ENCODE results near the gene MAP2K3.

DNA sequence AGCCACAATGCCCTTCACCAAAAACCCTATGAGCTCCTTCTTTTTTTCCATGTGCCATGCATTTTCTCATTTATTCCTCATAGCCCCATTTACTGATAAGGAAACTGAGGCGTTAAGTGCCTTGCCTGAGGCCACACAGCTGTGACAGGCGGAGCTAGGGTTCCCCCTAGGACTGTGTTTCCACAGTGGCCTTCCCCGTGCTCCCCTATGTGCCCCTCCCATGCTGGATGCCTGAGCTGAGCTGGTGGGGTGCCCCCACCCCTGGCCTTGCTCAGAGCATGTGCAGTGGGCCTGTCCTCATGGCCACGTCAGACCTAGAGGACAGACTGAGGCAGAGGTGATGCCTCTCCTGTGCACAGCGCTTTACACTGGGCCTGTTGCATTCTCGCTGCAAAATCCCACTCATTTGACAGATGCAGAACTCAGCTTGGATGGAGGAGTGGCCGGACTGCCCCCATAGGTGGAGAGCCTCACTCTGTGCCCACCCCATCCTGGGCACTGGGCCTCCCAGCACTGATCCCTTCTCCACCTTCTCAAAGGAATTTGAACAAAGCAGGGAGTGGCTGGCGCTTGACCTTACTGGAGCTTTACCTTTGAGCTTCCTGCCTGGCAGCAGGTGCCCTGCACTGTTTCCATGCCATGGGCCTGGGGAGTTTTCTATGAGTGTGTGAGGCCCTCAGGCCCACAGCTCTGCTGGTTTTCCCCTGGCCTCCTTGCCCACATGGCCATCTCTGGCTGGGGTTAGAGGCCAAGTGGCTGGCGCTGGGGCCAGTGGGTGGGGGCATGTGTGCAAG lies 2.6 kb downstream of the MAP2K3 start:
- TF ChIP-seq, protein P1, sequence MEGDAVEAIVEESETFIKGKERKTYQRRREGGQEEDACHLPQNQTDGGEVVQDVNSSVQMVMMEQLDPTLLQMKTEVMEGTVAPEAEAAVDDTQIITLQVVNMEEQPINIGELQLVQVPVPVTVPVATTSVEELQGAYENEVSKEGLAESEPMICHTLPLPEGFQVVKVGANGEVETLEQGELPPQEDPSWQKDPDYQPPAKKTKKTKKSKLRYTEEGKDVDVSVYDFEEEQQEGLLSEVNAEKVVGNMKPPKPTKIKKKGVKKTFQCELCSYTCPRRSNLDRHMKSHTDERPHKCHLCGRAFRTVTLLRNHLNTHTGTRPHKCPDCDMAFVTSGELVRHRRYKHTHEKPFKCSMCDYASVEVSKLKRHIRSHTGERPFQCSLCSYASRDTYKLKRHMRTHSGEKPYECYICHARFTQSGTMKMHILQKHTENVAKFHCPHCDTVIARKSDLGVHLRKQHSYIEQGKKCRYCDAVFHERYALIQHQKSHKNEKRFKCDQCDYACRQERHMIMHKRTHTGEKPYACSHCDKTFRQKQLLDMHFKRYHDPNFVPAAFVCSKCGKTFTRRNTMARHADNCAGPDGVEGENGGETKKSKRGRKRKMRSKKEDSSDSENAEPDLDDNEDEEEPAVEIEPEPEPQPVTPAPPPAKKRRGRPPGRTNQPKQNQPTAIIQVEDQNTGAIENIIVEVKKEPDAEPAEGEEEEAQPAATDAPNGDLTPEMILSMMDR (IDR thresholded peaks at IDR 0.05): no peak
- TF ChIP-seq POLR2A (IDR thresholded peaks at IDR 0.05): no peak

Measured in right lobe of liver (tissue), 4 donors.